Measurements from ENCODE around the gene ZBTB9. TPM values are rescaled to one million over a fixed set of nuclear protein-coding genes. Genes with fewer than 3 reads are reported as not detected.
"Not testable (repeated sequence)": the region's sequence is repeated elsewhere in the genome, so short reads cannot be mapped to it uniquely, and the experiment has no call there.

Gene ZBTB9
- total RNA-seq, 1 donor from 2014 or later: 9.6 TPM

GRCh38 chr6:33466075-33466735 lies 11.8 kb downstream of the ZBTB9 start:
- no peak for TF ChIP-seq CTCF (IDR thresholded peaks at IDR 0.05; ENCODE audit: partially characterized antibody, unreplicated experiment)
- no peaks in the 10 kb centered on the region for H3K4me1 Mint-ChIP-seq (ENCODE audit: low read depth, unreplicated experiment)
- peaks cover 2% of the 10 kb centered on the region for H3K27me3 Mint-ChIP-seq (ENCODE audit: unreplicated experiment)
- H3K9me3 Mint-ChIP-seq (ENCODE audit: unreplicated experiment): peaks cover 4% of the 10 kb centered on the region
- DNase-seq: no peak
- H3K36me3 Mint-ChIP-seq (ENCODE audit: unreplicated experiment): peaks cover 5% of the 10 kb centered on the region
- H3K4me3 Mint-ChIP-seq (ENCODE audit: unreplicated experiment): no peak overlapping the region
- H3K27ac Mint-ChIP-seq (ENCODE audit: unreplicated experiment): no peak overlapping the region

GRCh38 chr6:33467091-33467490 lies 12.7 kb downstream of the ZBTB9 start:
- H3K27ac Mint-ChIP-seq (ENCODE audit: unreplicated experiment): no peak overlapping the region
- no peak for DNase-seq
- no peaks in the 10 kb centered on the region for H3K4me1 Mint-ChIP-seq (ENCODE audit: low read depth, unreplicated experiment)
- no peak overlapping the region for H3K4me3 Mint-ChIP-seq (ENCODE audit: unreplicated experiment)
- peaks cover 5% of the 10 kb centered on the region for H3K36me3 Mint-ChIP-seq (ENCODE audit: unreplicated experiment)
- no peak for TF ChIP-seq CTCF (IDR thresholded peaks at IDR 0.05; ENCODE audit: partially characterized antibody, unreplicated experiment)
- peaks cover 4% of the 10 kb centered on the region for H3K9me3 Mint-ChIP-seq (ENCODE audit: unreplicated experiment)
- peaks cover 2% of the 10 kb centered on the region for H3K27me3 Mint-ChIP-seq (ENCODE audit: unreplicated experiment)

- H3K4me3 Mint-ChIP-seq (ENCODE audit: unreplicated experiment): no peak overlapping the region
Measured at GRCh38 chr6:33469661-33470060, 15.3 kb downstream of the ZBTB9 start.

GRCh38 chr6:33477864-33478263 lies 23.5 kb downstream of the ZBTB9 start:
- Mint-ChIP-seq H3K36me3 (ENCODE audit: unreplicated experiment) (no peaks in the 10 kb centered on the region), H3K4me3 (ENCODE audit: unreplicated experiment) (no peak overlapping the region), H3K4me1 (ENCODE audit: low read depth, unreplicated experiment) (no peaks in the 10 kb centered on the region), H3K9me3 (ENCODE audit: unreplicated experiment) (no peaks in the 10 kb centered on the region), H3K27ac (ENCODE audit: unreplicated experiment) (no peak overlapping the region), H3K27me3 (ENCODE audit: unreplicated experiment) (no peaks in the 10 kb centered on the region)
- DNase-seq: no peak
- no peak for TF ChIP-seq CTCF (IDR thresholded peaks at IDR 0.05; ENCODE audit: partially characterized antibody, unreplicated experiment)

More at GRCh38 chr6:33469661-33470060, 15.3 kb downstream of the ZBTB9 start:
- Mint-ChIP-seq H3K4me1 (ENCODE audit: low read depth, unreplicated experiment) (no peaks in the 10 kb centered on the region), H3K27me3 (ENCODE audit: unreplicated experiment) (no peaks in the 10 kb centered on the region), H3K9me3 (ENCODE audit: unreplicated experiment) (peaks cover 4% of the 10 kb centered on the region), H3K36me3 (ENCODE audit: unreplicated experiment) (peaks cover 5% of the 10 kb centered on the region), H3K27ac (ENCODE audit: unreplicated experiment) (no peak overlapping the region)
- TF ChIP-seq CTCF (IDR thresholded peaks at IDR 0.05; ENCODE audit: partially characterized antibody, unreplicated experiment): no peak
- DNase-seq: no peak

GRCh38 chr6:33481192-33481591 lies 26.8 kb downstream of the ZBTB9 start:
- Mint-ChIP-seq H3K36me3 (ENCODE audit: unreplicated experiment) (no peaks in the 10 kb centered on the region), H3K4me3 (ENCODE audit: unreplicated experiment) (no peak overlapping the region), H3K9me3 (ENCODE audit: unreplicated experiment) (peaks cover 1% of the 10 kb centered on the region), H3K4me1 (ENCODE audit: low read depth, unreplicated experiment) (no peaks in the 10 kb centered on the region), H3K27me3 (ENCODE audit: unreplicated experiment) (no peaks in the 10 kb centered on the region), H3K27ac (ENCODE audit: unreplicated experiment) (no peak overlapping the region)
- DNase-seq: no peak
- no peak for TF ChIP-seq CTCF (IDR thresholded peaks at IDR 0.05; ENCODE audit: partially characterized antibody, unreplicated experiment)

GRCh38 chr6:33482620-33483019 lies 28.2 kb downstream of the ZBTB9 start:
- H3K27ac Mint-ChIP-seq (ENCODE audit: unreplicated experiment); H3K4me3 Mint-ChIP-seq (ENCODE audit: unreplicated experiment); H3K27me3 Mint-ChIP-seq (ENCODE audit: unreplicated experiment); H3K9me3 Mint-ChIP-seq (ENCODE audit: unreplicated experiment); H3K4me1 Mint-ChIP-seq (ENCODE audit: low read depth, unreplicated experiment); H3K36me3 Mint-ChIP-seq (ENCODE audit: unreplicated experiment); DNase-seq: not testable (repeated sequence)

Measured in glutamatergic neuron (in vitro differentiated cells).